ENCODE results near the gene CDC42BPG. TPM values are rescaled to one million over a fixed set of nuclear protein-coding genes. Genes with fewer than 3 reads are reported as not detected.

Gene CDC42BPG
- total RNA-seq, 1 experiment from 2014 or later, result 24.9 TPM

DNA sequence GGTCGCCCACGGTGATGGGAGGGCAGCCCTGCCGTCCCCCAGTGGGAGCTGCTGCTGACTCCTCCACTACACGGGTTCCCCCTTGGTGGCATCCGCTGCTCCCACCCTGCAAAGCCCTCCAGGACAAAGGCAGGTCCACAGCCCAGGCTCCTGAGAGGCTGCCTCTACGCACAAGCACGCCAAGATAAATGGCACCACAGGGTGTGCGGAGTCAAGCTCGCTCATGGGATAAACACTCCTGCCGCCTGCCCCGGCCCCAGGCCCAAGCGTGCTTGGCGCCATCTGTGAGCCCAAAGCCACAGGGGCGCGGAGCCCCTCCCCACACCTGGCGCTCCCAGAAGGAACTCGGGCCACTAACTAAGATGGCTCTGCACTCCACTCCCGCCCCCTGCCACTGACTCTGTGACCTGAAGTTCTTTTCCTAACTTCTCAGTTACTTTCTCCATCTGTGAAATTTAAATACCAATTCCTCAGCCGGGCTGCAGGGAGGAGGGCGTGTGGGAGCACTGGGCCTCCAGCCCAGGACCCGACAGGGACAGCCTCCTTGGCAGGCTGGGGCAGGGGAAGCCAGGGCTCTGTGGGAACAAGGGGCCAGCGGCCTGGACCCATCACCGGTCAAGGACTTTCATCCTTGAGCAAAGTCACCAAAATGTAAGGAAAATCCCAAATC, 19.1 kb upstream of the CDC42BPG start:
- Histone ChIP-seq H3K79me1 (ENCODE audit: insufficient read depth, low read depth, low read length, poor library complexity, severe bottlenecking) (no peaks in the 10 kb centered on the region), H2AK5ac (ENCODE audit: insufficient read length, low read length) (no peak overlapping the region), H4K5ac (ENCODE audit: insufficient read length, low read depth, low read length) (no peak overlapping the region), H2BK15ac (ENCODE audit: low read depth, low read length) (no peak overlapping the region), H2BK120ac (ENCODE audit: low read depth, low read length, poor library complexity, severe bottlenecking) (no peak overlapping the region), H4K8ac (replicated peaks; ENCODE audit: insufficient read length, low read depth, low read length) (no peak overlapping the region), H3K27ac (ENCODE audit: insufficient read length, low read depth, low read length) (no peak overlapping the region), H3K9me3 (ENCODE audit: control insufficient read depth, low read depth, low read length) (no peaks in the 10 kb centered on the region), H2BK20ac (ENCODE audit: low read depth, low read length, poor library complexity, severe bottlenecking) (no peak overlapping the region), H3K9ac (ENCODE audit: extremely low read depth, insufficient read length, low read length) (no peak overlapping the region), H3K4me1 (ENCODE audit: insufficient read depth, low read length) (no peaks in the 10 kb centered on the region; the same call in 1 of the 2 replicates), H2BK12ac (ENCODE audit: insufficient read length, low read depth, low read length) (no peak overlapping the region), H3K23ac (ENCODE audit: insufficient read length, low read depth, low read length) (no peak overlapping the region), H3K56ac (ENCODE audit: insufficient read length, low read depth, low read length) (no peak overlapping the region), H2AFZ (ENCODE audit: low read length) (no peak overlapping the region), H4K91ac (ENCODE audit: insufficient read length, low read depth, low read length) (no peak overlapping the region), H2BK5ac (ENCODE audit: insufficient read length, low read length) (no peak overlapping the region), H3T11ph (ENCODE audit: low read length) (no peak overlapping the region), H4K20me1 (ENCODE audit: control insufficient read depth, insufficient read depth, insufficient read length) (no peaks in the 10 kb centered on the region), H3K23me2 (ENCODE audit: insufficient read length, low read depth, low read length, poor library complexity, severe bottlenecking) (no peaks in the 10 kb centered on the region), H3K18ac (ENCODE audit: insufficient read length, low read depth, low read length) (no peak overlapping the region), H3K27me3 (ENCODE audit: insufficient read depth, low read length) (no peaks in the 10 kb centered on the region), H3K14ac (ENCODE audit: insufficient read depth, low read length) (no peak overlapping the region), H3K4ac (ENCODE audit: low read depth, low read length) (no peak overlapping the region), H3K4me2 (ENCODE audit: insufficient read depth, insufficient read length, low read length) (no peak overlapping the region), H3K79me2 (ENCODE audit: insufficient read depth, low read length) (no peaks in the 10 kb centered on the region)
- Mint-ChIP-seq H3K9me3 (no peaks in the 10 kb centered on the region), H3K4me3 (no peak overlapping the region), H3K27ac (peak overlapping the region; percentile 55 to 95 (median 87); a peak in 5 of 7 replicates), H3K36me3 (ENCODE audit: insufficient read depth in 1 of 3, low read depth in 3 of 3) (peaks cover 0 to 2% (median under 1%) of the 10 kb centered on the region in 3 experiments; a peak in 3 of 7 replicates), H3K27me3 (ENCODE audit: low read depth) (no peaks in the 10 kb centered on the region), H3K4me1 (peaks cover 15 to 27% of the 10 kb centered on the region in 2 experiments)
- WGBS (ENCODE audit: extremely low coverage, insufficient read length, low lambda C conversion rate), result no CpG with 5 or more reads among the region's 23 CpGs
- TF ChIP-seq CTCF (conservative IDR thresholded peaks at IDR 0.05), result no peak
- no peak for DNase-seq
